Smooth muscle cell (in vitro differentiated cells): ENCODE results near the gene CCNH. TPM values are rescaled to one million over a fixed set of nuclear protein-coding genes. Genes with fewer than 3 reads are reported as not detected.

Experiments
- DNase-seq: peaks from one replicate; lab custom pipeline; 2025; ENCODE audit not compliant: unreplicated experiment; lab: John Stamatoyannopoulos, UW
- H2AFZ ChIP-seq: fragments of 200-600 bp; sonication (generic); 2 replicates; pipeline ENCODE4 v1.6.0; 2016; ENCODE audit warnings: antibody characterized with exemption, low read depth, mild to moderate bottlenecking
- H3F3A ChIP-seq: fragments of 200-600 bp; sonication (generic); 2 replicates; pipeline ENCODE4 v1.6.0; 2017; ENCODE audit warnings: antibody characterized with exemption, low read depth
- H3K27ac ChIP-seq: fragments of 200-600 bp; sonication (generic); 2 replicates; pipeline ENCODE4 v1.5.1; 2016; ENCODE audit warnings: low read depth, mild to moderate bottlenecking
- H3K27me3 ChIP-seq: fragments of 200-600 bp; sonication (generic); 2 replicates; pipeline ENCODE4 v1.6.1; 2016; ENCODE audit warnings: low read depth, mild to moderate bottlenecking
- H3K36me3 ChIP-seq: fragments of 200-600 bp; sonication (generic); 2 replicates; pipeline ENCODE4 v1.5.1; 2016; ENCODE audit warnings: low read depth
- H3K4me1 ChIP-seq: fragments of 200-600 bp; sonication (generic); 2 replicates; pipeline ENCODE4 v1.5.1; 2016; ENCODE audit warnings: low read depth
- H3K4me2 ChIP-seq: fragments of 200-600 bp; sonication (generic); 2 replicates; pipeline ENCODE4 v1.6.0; 2016; ENCODE audit warnings: mild to moderate bottlenecking
- H3K4me3 ChIP-seq: fragments of 200-600 bp; sonication (generic); 2 replicates; pipeline ENCODE4 v1.5.1; 2016; ENCODE audit warnings: mild to moderate bottlenecking
- H3K79me2 ChIP-seq: fragments of 200-600 bp; sonication (generic); 2 replicates; pipeline ENCODE4 v1.6.0; 2016; ENCODE audit warnings: low read depth, mild to moderate bottlenecking
- H3K9ac ChIP-seq: fragments of 200-600 bp; sonication (generic); 2 replicates; pipeline ENCODE4 v1.6.0; 2016; ENCODE audit warnings: low read depth
- H3K9me3 ChIP-seq: fragments of 200-600 bp; sonication (generic); replicated peaks from 2 replicates; pipeline ENCODE4 v1.5.1; 2016; ENCODE audit warnings: low read depth
- H4K20me1 ChIP-seq: fragments of 200-600 bp; sonication (generic); 2 replicates; pipeline ENCODE4 v1.6.0; 2016; ENCODE audit warnings: low read depth
- WGBS: methylation state at CpG from one replicate; pipeline ENCODE4 v1.1.7; 2016; ENCODE audit warnings: low lambda C conversion rate; 5-methylcytosine and 5-hydroxymethylcytosine counted together
- polyA plus RNA-seq: library from polyadenylated mRNA; unstranded; fragments of >200 nt; fragmentation: Nextera tagmentation; extraction: Ambion mirVana; gene quantifications from 2 replicates; pipeline ENCODE4 v1.2.1, GENCODE V29; 2016
- total RNA-seq: library from RNA; depleted of rRNA; stranded (reverse); fragments of >200 nt; gene quantifications from 2 replicates; pipeline ENCODE4 v1.2.3, GENCODE V29; 2014
- TF ChIP-seq, protein P1 (sequence below): fragments of 200-600 bp; sonication (generic); IDR thresholded peaks from 2 replicates; pipeline ENCODE4 v1.5.1; 2017; ENCODE audit warnings: borderline replicate concordance, mild to moderate bottlenecking, antibody characterized with exemption; ENCODE audit not compliant: insufficient read depth, poor library complexity, severe bottlenecking

The CCNH gene
- total and polyA plus RNA-seq, 2 experiments from 2014 or later: 33.2 to 96.7 TPM

DNA sequence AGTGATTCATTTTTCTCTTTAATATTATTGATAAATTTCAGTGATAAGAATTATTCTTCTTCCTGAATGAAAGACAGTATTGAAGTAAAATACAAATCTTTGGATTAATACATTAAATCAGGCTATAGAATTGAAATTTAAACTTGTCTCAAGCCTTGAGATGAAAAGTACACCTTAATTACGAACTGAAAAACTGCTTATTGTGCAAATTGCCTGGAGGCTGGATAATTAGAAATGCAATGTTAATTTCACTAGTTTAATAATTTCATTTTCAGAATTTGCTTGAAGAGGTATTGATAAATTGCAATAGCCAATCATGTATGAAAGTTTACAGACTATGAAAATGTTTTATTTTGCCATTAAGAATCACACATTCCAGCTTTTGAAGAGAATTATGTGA lies 11.0 kb upstream of the CCNH start:
- no peaks in the 10 kb centered on the region for H3F3A ChIP-seq
- H3K79me2 ChIP-seq: no peaks in the 10 kb centered on the region
- no peak overlapping the region for H3K9ac ChIP-seq
- 71% methylated on average over 1 of the region's 1 CpG for WGBS
- H3K27me3 ChIP-seq: no peaks in the 10 kb centered on the region
- TF ChIP-seq, protein P1, sequence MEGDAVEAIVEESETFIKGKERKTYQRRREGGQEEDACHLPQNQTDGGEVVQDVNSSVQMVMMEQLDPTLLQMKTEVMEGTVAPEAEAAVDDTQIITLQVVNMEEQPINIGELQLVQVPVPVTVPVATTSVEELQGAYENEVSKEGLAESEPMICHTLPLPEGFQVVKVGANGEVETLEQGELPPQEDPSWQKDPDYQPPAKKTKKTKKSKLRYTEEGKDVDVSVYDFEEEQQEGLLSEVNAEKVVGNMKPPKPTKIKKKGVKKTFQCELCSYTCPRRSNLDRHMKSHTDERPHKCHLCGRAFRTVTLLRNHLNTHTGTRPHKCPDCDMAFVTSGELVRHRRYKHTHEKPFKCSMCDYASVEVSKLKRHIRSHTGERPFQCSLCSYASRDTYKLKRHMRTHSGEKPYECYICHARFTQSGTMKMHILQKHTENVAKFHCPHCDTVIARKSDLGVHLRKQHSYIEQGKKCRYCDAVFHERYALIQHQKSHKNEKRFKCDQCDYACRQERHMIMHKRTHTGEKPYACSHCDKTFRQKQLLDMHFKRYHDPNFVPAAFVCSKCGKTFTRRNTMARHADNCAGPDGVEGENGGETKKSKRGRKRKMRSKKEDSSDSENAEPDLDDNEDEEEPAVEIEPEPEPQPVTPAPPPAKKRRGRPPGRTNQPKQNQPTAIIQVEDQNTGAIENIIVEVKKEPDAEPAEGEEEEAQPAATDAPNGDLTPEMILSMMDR: no peak
- no peak overlapping the region for H3K4me3 ChIP-seq
- H4K20me1 ChIP-seq: no peaks in the 10 kb centered on the region
- H3K36me3 ChIP-seq: no peaks in the 10 kb centered on the region
- H3K9me3 ChIP-seq: no peaks in the 10 kb centered on the region
- DNase-seq: no peak
- no peaks in the 10 kb centered on the region for H3K4me1 ChIP-seq
- H2AFZ ChIP-seq: no peak overlapping the region
- H3K27ac ChIP-seq: no peak overlapping the region
- no peak overlapping the region for H3K4me2 ChIP-seq

GRCh38 chr5:87421307-87421706 lies 8.6 kb upstream of the CCNH start:
- Histone ChIP-seq H3K27me3 (no peaks in the 10 kb centered on the region), H2AFZ (no peak overlapping the region), H3K4me2 (no peak overlapping the region), H3K4me1 (no peaks in the 10 kb centered on the region), H3K27ac (peak overlapping the region; percentile 12), H3K9ac (no peak overlapping the region), H3F3A (no peaks in the 10 kb centered on the region), H3K9me3 (no peaks in the 10 kb centered on the region), H4K20me1 (no peaks in the 10 kb centered on the region), H3K79me2 (no peaks in the 10 kb centered on the region), H3K36me3 (no peaks in the 10 kb centered on the region), H3K4me3 (no peak overlapping the region)
- no peak for DNase-seq
- TF ChIP-seq, protein P1: no peak

GRCh38 chr5:87418506-87418905 lies 5.8 kb upstream of the CCNH start:
- Histone ChIP-seq H3K79me2 (no peaks in the 10 kb centered on the region), H3K4me2 (no peak overlapping the region), H3K4me3 (no peak overlapping the region), H3K9me3 (no peaks in the 10 kb centered on the region), H3F3A (no peaks in the 10 kb centered on the region), H3K36me3 (no peaks in the 10 kb centered on the region), H2AFZ (no peak overlapping the region), H4K20me1 (no peaks in the 10 kb centered on the region), H3K4me1 (peaks cover 1% of the 10 kb centered on the region), H3K9ac (no peak overlapping the region), H3K27me3 (no peaks in the 10 kb centered on the region), H3K27ac (no peak overlapping the region)
- TF ChIP-seq, protein P1: no peak
- no peak for DNase-seq

- Histone ChIP-seq H4K20me1 (peaks cover 13% of the 10 kb centered on the region), H3F3A (no peaks in the 10 kb centered on the region), H2AFZ (peak overlapping the region; percentile 93), H3K9me3 (no peaks in the 10 kb centered on the region), H3K79me2 (peaks cover 28% of the 10 kb centered on the region), H3K9ac (peak overlapping the region; percentile 59), H3K27ac (peak overlapping the region; percentile 89), H3K4me2 (peak overlapping the region; percentile 88), H3K4me1 (peaks cover 16% of the 10 kb centered on the region), H3K4me3 (peak overlapping the region; percentile 75), H3K27me3 (no peaks in the 10 kb centered on the region), H3K36me3 (peaks cover 4% of the 10 kb centered on the region)
- TF ChIP-seq, protein P1: no peak
- 65% methylated on average over 3 of the region's 3 CpGs for WGBS
- DNase-seq: no peak
Measured at GRCh38 chr5:87413343-87413645, 564 bp upstream of the CCNH start.
